HG03378 (cell line): ENCODE measurements around the gene RBKS.
"Not testable (repeated sequence)": the region's sequence is repeated elsewhere in the genome, so short reads cannot be mapped to it uniquely, and the experiment has no call there.

Source experiments
- ATAC-seq: cut with Tn5 transposase; IDR thresholded peaks from one replicate; pipeline ENCODE4 v1.9.1; 2021; ENCODE audit warnings: mild to moderate bottlenecking, moderate library complexity; ENCODE audit not compliant: unreplicated experiment

The RBKS gene

DNA sequence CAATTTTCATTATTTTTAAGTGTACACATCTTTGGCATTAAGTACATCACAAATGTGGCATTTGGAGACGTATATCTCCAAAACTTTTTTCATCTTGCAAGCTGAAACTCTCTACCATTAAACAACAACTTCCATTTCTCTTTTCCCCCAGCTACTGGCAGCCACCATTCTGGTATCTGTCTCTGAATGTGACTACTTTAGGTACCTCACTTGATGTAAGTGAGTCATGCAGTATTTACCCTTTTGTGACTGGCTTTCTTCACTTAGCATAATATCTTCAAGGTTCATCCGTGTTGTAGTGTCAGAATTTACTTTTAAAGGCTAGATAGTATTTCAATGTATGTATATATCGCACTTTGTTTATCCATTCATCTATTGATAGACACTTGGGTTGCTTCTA lies 17.4 kb upstream of the RBKS start:
- no peak for ATAC-seq

DNA sequence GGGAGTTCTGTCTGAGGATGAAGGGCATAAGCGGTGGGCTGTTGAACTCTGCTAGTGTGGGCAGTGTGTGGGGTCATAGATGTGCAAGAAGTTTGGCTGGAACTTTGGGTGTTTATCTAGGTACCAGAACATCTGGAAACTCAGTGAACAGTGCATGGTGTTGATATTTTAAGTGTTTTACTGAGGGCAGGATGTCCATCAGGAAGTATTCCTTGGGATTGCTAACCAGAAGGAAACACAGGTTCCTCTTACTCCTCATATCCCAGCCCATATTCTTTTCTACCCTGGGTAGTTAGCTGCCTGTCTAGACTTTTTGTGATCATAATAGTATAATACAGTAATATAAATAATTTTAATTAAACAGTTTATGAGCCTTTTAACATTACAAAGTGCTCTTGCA lies 15.9 kb upstream of the RBKS start:
- ATAC-seq: no peak

DNA sequence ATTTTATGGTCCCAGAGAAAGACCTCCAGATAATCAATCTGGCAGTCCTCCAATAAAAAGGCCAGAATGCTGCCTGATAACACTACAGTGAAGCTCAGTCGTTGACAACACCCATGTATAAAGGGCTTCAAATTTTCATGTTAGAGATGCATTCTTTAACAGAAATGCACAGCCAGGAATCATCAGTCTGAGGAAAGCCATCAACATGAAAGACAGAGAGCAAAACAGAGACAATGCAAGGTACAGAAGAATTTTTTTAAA lies 14.1 kb upstream of the RBKS start:
- no peak for ATAC-seq

DNA sequence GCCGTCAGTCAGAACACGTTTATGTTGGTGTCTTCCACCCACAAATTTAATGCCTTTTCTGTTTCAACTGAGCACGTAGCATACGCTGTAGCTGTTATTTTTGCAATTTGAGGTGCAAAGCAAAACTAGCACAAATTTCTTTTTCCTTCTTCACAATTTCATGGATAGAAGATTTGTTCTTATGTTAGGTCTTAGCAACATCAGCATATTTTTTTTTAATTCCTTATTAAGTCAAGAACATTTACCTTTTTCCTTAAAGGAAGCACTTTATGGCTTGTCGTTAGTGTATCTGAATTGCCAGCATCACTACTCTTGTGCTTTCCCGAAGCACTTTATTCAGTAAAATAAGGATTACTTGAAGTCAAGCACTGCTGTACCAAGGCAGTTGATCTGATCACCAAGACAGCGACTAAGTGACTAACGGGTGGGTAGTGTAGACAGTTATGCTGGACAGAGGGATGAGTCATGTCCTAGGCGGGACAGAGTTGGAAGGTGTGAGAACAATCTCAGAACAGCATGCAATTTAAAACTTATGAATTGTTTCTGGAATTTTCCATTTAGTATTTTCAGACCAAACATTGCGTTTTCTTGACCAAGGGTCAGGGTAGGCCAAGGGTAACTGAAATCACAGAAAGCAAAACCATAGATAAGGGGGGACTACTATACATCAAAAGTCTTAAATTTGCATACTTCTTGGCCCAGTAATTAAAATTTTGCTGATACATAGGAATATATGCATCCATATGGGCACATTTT lies 13.6 kb upstream of the RBKS start:
- no peak for ATAC-seq

DNA sequence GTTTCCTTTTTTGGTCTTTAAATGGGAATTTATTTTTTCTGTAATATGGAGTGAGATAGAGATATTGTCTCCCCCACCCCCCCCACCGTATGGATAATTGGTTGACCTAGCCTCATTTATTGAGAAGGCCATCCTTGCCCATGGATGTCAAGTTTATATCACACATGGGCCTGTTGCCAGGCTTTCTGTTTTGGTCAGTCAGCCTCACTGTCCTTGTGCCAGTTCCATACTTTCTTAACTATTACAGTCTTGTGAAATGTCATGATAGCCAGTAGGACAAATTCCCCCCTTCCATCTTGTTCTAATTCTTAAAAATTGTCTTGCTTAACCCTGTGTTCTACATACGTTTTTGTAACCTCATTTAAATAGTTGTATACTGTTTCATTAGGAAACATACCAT lies 12.8 kb upstream of the RBKS start:
- ATAC-seq: no peak

DNA sequence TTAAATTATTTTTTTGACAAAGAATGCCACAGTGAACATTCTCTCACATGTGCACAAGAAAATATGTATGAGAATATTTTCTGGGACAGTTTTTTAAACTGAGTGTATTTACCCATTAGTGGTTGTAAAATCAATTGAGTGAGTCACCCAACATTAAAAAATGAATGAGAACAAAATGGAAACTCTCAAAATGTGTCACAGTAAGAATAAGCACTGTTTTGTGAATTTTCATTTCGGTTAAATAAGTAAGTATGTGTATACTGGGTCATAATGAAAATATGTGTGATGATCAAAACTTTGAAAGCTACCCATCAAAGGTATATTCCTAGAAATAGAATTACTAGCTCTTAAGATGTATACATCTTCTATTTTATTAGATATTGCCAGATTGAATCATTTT lies 11.9 kb upstream of the RBKS start:
- ATAC-seq: no peak

DNA sequence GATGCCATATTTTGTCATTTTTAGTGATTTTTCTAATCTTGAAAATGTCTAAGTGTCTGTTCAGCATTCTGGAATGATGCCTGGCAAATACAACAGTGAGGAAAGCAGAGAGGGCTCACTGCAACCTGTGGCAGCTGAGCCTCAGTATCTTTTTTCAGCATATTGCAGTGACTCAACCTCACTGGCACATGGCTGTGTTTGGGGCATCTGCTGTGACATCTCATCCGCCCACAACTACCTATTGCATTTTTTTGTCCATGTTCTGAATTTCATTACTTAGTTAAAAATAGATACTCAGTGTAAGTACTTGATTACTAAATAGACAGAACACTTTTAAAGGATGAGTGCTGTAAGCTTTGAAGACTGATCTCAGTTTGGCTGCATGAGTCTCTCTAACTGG lies 11.0 kb upstream of the RBKS start:
- no peak for ATAC-seq

DNA sequence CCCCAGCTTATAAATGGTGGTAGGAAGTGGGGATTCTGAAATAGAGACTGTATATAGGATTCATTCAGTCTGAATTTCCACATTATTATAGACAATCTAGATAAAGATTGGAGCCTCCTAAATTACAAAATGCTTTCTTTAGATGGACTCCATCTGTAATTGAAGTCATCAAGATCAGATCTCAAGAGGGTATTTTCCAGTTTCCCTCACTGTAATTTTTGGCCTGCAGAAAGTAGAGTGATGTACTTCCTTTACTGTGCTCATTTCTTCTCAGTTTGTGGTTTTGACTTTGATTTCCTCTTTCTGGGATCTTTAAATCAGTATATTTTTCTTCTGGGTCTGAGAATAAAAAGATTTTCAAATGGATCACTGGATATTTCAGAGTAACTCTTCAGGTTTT lies 7.5 kb upstream of the RBKS start:
- no peak for ATAC-seq

DNA sequence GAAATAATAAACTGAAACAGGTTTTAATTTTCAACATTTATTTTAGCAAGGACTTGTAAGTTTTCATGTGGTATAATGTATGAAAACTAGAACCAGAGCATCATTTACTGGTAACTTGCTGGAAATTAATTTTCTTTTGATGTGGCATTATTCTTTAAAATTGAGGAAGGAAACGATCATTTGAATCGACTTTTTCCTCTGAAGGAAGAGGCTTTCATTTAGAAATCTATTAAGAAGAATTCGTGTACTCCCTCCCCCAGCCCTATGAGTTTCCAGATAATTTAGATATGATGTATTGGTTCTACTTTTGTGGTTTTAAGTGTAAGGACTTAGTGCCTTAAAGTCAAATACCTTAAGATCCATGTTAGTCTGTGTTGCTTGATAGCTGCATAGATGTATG lies 2.8 kb upstream of the RBKS start:
- no peak for ATAC-seq

DNA sequence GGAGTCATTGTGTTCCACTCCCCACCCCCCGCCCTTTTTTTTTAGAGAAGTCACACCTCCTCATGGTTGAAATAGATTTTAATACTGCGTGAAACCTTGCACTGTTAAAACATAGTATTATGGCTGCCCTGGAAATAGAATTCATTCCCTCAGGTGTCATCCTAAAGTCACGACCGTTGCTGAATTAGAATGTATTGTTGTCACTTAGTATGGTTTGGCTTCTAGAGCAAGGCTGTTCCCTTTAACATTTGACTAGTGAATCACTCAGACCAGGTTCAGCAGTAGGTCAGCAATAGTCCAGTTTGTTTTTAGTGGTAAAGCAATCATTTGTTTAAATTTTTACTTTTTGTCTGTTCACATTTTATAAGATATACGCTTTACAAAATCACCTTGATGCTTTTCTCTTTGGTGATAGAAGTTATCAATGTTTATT lies 1.5 kb upstream of the RBKS start:
- ATAC-seq: no peak

DNA sequence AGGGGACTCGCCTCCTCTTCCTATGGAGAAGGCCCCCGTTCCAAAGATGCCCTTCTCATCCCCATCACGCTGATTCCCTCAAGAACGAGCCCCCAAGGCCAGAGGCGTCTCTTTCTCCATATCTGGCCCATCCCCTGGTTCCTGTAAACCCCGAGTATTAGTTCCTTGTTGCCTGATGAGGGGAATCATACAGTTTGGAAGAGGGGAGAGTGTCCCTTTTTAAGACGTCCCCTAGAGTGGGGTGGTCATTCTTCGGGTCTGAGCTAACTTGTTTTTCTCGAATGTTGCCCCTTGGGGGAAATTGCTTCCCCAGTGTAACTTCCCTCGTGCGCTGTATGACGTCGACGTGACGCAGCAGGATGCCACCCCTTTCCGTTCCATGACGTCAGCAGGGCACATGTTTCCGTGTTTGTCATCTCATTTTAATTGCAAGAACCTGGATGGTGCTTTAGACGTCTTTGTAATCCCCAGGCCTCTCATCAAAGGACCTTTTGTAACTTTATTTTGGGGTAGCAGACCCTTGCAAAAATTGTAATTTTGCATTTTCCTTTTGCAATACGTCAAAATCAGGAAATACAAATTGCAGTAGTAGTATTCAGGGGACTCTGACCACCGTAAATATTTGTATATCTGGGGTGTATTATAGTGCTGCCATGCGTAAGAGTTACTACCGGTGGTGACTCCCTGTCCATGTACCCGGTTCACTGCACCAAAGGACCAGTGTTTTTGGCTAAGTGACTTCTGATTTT lies 911 bp upstream of the RBKS start:
- peak; percentile 24 for ATAC-seq

DNA sequence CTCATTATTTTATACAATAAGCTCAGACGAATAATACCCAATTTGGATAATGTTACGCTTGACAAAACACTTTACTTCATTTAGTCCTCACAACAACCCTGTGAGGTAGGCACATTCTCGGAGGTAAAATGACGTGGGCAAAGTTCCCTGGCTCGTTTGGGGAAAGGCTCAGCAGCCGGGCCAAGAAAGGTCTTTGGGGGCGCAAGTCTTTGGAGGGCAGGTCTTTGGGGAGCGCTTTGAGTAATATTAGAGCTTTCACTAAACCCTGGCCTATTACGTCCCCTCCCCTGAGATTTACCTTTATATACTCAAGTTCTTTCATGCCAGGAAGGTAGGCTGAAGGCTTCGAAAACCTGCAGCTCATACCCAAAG lies 427 bp downstream of the RBKS start:
- ATAC-seq: no peak

DNA sequence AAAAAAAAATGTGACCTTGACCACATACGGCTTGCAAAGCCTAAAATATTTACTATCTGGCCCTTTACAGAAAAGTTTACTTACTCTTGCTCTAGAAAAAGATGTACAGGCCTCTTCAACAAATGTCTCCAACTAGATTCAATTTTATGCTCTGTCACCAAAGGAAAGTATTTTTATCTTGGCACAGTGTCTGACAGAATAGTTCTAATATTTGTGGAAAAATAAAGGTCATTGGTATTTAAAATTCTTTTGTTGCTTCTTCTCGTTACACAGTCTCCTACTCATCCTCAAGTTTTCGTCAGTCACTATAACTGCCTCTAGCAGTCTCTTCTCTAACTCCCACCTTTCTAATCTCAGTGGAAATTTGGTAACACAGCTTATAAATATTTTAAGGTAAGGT lies 1.4 kb downstream of the RBKS start:
- ATAC-seq: no peak

DNA sequence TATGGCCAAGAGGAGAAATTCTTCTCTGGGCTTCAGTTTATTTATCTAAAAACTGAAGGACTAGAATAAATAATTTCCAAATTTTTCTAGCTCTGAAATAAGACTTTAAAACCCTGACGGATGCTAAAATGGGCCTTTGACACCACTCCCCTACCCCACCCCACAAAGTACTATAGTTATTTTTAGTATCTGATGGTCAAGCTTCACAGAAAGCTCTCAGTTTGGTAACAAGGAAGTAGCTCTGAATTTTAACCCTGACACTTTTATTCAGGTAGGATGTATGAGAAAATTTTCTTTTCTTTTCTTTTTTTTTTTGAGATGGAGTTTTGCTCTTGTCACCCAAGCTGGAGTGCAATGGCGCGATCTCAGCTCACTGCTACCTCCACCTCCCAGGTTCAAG lies 2.4 kb downstream of the RBKS start:
- no peak for ATAC-seq

DNA sequence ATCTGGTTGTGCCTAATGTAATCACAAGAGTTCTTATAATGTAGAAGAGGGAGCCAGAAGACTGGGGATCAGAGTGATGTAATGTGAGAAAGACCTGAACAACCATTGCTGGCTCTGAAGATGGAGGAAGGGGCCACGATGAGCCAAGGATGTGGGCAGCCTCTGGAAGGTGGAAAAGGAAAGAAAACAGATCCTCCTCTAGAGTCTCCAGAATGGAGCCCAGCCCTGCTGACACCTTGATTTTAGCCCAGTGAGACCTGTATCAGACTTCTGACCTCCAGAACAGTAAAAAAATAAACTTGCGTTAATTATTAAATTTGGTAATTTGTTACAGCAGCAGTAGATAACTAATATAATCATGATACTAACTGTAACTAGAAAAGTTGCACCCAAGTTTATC lies 3.1 kb downstream of the RBKS start:
- ATAC-seq: no peak

DNA sequence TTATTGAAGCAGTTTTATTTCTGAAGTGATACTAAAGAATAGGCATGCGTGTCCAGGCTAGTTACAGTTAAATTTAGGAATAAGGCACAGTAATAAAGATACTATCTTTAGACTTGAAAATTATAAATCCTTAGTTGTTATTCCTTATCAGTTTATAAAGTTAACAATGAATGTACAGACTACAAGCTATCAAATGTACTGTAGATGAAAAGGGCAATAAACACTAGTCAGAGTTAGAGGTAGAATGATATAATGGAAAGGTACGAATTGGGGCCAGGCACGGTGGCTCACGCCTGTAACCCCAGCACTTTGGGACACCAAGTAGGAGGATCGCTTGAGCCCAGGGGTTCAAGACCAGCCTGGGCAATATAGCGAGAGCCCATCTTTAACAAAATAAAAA lies 3.9 kb downstream of the RBKS start:
- no peak for ATAC-seq

DNA sequence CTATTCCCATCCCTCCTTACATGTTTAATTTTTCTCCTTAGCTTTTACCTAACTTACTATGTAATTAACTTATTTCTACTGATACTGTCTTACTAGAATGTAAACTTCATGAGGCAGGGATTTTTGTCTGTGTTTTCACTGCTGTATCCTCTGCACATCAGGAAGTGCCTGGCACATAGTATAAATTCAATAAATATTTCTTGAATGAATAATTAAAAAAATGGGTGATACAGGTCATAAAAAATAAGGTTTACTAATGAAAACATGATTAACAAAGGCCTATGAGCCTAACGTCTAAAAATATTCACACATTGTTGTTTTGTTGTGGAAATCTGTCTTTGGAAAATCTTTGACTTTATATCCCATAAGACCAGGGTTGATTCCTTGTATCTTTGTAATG lies 4.5 kb downstream of the RBKS start:
- ATAC-seq: no peak

DNA sequence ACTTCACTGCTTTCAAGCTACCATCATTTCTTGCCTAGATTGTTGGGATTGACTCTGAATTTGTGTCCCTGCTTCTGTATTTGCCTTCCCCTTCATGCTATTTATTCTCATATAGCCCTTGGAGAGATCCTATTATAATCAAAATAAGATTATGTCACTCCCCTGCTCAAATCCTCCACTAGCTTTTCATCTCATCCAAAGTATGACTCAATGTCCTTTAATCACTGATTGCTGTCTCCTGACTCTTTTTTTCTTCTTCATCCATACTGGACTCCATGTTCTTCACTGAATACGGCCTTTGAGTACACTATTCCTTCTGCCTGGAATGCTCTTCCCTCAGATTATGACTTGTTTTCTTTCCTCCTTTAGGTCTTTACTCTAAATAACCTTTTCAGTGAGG lies 5.0 kb downstream of the RBKS start:
- ATAC-seq: no peak

DNA sequence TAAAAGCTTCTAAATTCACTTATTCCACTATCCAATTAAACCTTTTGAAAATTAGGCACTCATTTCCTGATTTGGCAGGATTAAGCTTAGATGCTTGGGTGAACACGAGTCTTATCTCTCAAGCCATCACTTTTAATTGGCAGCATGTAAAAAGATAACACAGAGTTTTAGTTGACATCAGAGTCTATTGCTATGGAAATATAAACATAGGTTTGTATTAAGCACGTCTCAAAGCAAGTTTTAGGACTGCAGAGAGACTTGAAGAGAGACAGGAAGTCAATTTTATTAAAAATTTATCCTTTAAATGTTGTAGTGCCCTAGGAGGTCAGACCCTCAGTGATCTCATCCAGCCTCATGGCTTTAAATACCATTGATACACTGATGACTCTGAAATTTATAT lies 5.6 kb downstream of the RBKS start:
- no peak for ATAC-seq

DNA sequence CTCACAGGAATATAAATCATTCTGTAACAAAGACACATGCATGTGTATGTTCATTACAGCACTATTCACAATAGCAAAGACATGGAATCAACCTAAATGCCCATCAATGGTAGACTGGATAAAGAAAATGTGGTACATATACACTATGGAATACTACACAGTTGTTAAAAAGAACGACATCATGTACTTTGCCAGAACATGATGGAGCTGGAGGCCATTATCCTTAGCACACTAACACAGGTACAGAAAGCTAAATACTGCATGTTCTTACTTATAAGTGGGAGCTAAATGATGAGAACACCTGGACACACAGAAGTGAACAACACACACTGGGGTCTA lies 7.6 kb downstream of the RBKS start:
- ATAC-seq: not testable (repeated sequence)

DNA sequence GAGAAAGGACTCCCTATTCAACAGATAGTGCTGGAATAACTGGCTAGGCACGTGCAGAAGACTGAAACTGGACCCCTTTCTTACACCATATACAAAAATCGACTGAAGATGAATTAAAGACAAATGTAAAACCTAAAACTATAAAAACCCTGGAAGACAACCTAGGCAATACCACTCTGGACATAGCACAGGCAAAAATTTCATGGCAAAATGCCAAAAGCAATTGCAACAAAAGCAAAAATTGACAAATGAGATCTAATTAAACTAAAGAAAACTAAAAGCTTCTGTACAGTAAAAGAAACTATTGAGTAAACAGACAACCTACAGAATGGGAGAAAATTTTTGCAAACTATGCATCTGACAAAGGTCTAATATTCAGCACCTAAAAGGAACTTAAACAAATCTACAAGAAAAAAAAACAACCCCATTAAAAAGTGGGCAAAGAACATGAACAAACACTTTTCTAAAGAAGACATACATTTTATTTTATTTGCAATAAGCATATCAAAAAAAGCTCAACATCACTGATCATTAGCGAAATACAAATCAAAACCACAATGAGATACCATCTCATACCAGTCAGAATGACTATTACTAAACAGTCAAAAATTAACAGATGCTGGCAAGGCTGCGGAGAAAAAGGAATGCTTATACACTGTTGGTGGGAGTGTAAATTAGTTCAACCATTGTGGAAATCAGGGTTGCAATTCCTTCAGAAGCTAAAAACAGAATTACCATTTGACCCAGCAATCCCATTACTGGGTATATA lies 8.2 kb downstream of the RBKS start:
- ATAC-seq: not testable (repeated sequence)

DNA sequence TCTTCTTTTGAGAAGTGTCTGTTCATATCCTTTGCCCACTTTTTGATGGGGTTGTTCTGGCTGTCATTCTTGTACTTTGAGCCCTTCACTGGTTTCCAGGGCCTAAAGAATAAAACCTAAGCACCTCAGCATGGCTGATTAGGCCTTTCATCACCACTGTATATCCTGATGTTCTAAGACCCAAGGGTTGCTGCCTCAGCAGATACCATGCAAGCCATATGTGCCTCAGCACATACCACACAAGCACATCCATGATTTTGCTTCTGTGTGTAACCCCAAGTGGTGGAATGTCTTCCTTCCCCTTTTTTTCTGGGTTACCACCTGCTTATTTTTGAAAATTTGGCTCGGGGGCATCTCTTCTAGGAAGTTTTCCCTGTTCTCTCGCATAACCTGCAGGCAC lies 11.4 kb downstream of the RBKS start:
- no peak for ATAC-seq
